Astrocyte (in vitro differentiated cells and primary cell): ENCODE results near the gene SEC22A. TPM values are rescaled to one million over a fixed set of nuclear protein-coding genes. Genes with fewer than 3 reads are reported as not detected.

Experiments
- DNase-seq: peaks from one replicate; pipeline ENCODE4 v3.0.0-alpha.2; 2010; ENCODE audit warnings: low read depth
- FAIRE-seq: peaks from 2 replicates; lab custom pipeline; 2011; peaks lifted over from hg19 to GRCh38; lab: Jason Lieb, UNC
- H2AFZ ChIP-seq: 2 replicates; pipeline ENCODE4 v1.6.0; 2012; ENCODE audit warnings: low read depth, low read length, inconsistent platforms
- H3K27ac ChIP-seq: 2 replicates; pipeline ENCODE4 v1.5.1; 2011; ENCODE audit warnings: low read depth, low read length, inconsistent platforms
- H3K27me3 ChIP-seq: 2 replicates; pipeline ENCODE4 v1.6.0; 2011; ENCODE audit warnings: low read length, inconsistent platforms; ENCODE audit not compliant: insufficient read depth
- H3K36me3 ChIP-seq: 2 replicates; pipeline ENCODE4 v1.5.1; 2011; ENCODE audit warnings: low read length, inconsistent platforms; ENCODE audit not compliant: insufficient read depth
- H3K4me1 ChIP-seq: 2 replicates; pipeline ENCODE4 v1.5.1; 2011; ENCODE audit warnings: low read length, inconsistent platforms; ENCODE audit not compliant: insufficient read depth
- H3K4me2 ChIP-seq: 2 replicates; pipeline ENCODE4 v1.6.0; 2012; ENCODE audit warnings: low read length, inconsistent platforms
- H3K4me3 ChIP-seq: 2 replicates; pipeline ENCODE4 v1.5.1; 2011; ENCODE audit warnings: low read depth, mild to moderate bottlenecking, low read length, inconsistent platforms; ENCODE audit not compliant: insufficient read depth
- H3K79me2 ChIP-seq: 2 replicates; pipeline ENCODE4 v1.6.0; 2012; ENCODE audit warnings: mild to moderate bottlenecking, low read length, inconsistent platforms; ENCODE audit not compliant: insufficient read depth
- H3K9ac ChIP-seq: 2 replicates; pipeline ENCODE4 v1.6.0; 2012; ENCODE audit warnings: mild to moderate bottlenecking, low read length, inconsistent platforms
- H3K9me3 ChIP-seq: 2 replicates; pipeline ENCODE4 v1.5.1; 2012; ENCODE audit warnings: low read depth, mild to moderate bottlenecking, low read length, inconsistent platforms; ENCODE audit not compliant: insufficient read depth
- H4K20me1 ChIP-seq: 2 replicates; pipeline ENCODE4 v1.6.0; 2012; ENCODE audit warnings: low read length, inconsistent platforms; ENCODE audit not compliant: insufficient read depth
- H3K27ac Mint-ChIP-seq: one replicate; pipeline ENCODE4 v1.8.0; 2021; ENCODE audit warnings: mild to moderate bottlenecking, mixed read lengths; ENCODE audit not compliant: unreplicated experiment
- H3K27me3 Mint-ChIP-seq: one replicate; pipeline ENCODE4 v1.8.0; 2021; ENCODE audit warnings: low read depth, mixed read lengths; ENCODE audit not compliant: unreplicated experiment
- H3K36me3 Mint-ChIP-seq: one replicate; pipeline ENCODE4 v1.8.0; 2021; ENCODE audit warnings: low read depth, mixed read lengths; ENCODE audit not compliant: unreplicated experiment
- H3K4me1 Mint-ChIP-seq: one replicate; pipeline ENCODE4 v1.8.0; 2021; ENCODE audit warnings: low read depth, mixed read lengths; ENCODE audit not compliant: unreplicated experiment
- H3K4me3 Mint-ChIP-seq: one replicate; pipeline ENCODE4 v1.8.0; 2021; ENCODE audit warnings: mild to moderate bottlenecking, moderate library complexity, mixed read lengths; ENCODE audit not compliant: unreplicated experiment
- H3K9me3 Mint-ChIP-seq: one replicate; pipeline ENCODE4 v1.8.0; 2021; ENCODE audit warnings: mild to moderate bottlenecking, mixed read lengths; ENCODE audit not compliant: unreplicated experiment
- CTCF ChIP-seq: IDR thresholded peaks from 2 replicates; pipeline ENCODE4 v1.5.1; 2011; ENCODE audit warnings: low read depth, mild to moderate bottlenecking, inconsistent platforms, low read length, moderate library complexity; ENCODE audit not compliant: insufficient read depth
- EZH2 ChIP-seq: IDR thresholded peaks from 2 replicates; pipeline ENCODE4 v1.6.1; 2012; ENCODE audit warnings: mild to moderate bottlenecking, low read length, inconsistent platforms; ENCODE audit not compliant: insufficient read depth
- total RNA-seq: library from RNA; stranded (reverse); gene quantifications from 2 replicates; pipeline ENCODE4 v1.2.1, GENCODE V29; 2021

The SEC22A gene
- total RNA-seq, 1 donor from 2014 or later: 10.9 TPM

DNA sequence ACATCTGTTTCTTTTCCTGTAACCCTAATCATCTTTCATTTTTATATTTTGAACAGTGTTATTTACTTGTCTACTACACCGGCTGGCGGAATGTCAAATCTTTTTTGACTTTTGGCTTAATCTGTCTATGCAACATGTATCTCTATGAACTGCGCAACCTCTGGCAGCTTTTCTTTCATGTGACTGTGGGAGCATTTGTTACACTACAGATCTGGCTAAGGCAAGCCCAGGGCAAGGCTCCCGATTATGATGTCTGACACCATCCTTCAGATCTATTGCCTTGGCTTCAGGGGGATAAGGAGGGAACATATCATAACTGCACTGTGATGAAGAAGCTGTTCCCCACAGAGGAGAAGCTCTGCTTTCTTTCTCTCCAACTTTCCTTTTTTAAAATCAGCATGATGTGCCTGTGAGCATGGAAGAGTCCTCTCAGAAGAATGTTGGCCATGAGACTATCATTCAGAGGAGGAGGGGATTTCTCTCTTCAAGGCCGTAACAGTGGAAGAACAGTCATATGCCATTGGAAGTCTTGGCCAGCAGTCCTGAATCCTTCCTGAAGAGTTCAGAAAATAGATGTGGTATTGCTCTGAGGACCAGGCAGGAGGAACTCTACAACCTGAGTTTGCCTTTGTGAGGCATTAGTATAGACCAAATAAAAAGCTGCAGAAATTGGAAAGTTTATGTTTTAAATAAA, 69.9 kb downstream of the SEC22A start:
- H3K27me3 ChIP-seq: no peaks in the 10 kb centered on the region
- H3K4me3 ChIP-seq: no peak overlapping the region
- no peaks in the 10 kb centered on the region for H3K9me3 ChIP-seq
- no peaks in the 10 kb centered on the region for H3K36me3 ChIP-seq
- no peak overlapping the region for H3K27ac ChIP-seq
- peaks cover 8% of the 10 kb centered on the region for H3K4me1 ChIP-seq
- H2AFZ ChIP-seq: no peak overlapping the region
- DNase-seq: no peak
- TF ChIP-seq EZH2 (no peak), CTCF (no peak)
- H3K79me2 ChIP-seq: no peaks in the 10 kb centered on the region
- no peak overlapping the region for H3K4me2 ChIP-seq
- Mint-ChIP-seq H3K4me3 (no peak overlapping the region), H3K27ac (no peak overlapping the region), H3K4me1 (peaks cover 23% of the 10 kb centered on the region), H3K36me3 (no peaks in the 10 kb centered on the region), H3K27me3 (no peaks in the 10 kb centered on the region), H3K9me3 (no peaks in the 10 kb centered on the region)
- FAIRE-seq: no peak
- no peak overlapping the region for H3K9ac ChIP-seq
- no peaks in the 10 kb centered on the region for H4K20me1 ChIP-seq

GRCh38 chr3:123272547-123272946, 70.8 kb downstream of the SEC22A start:
- no peaks in the 10 kb centered on the region for H3K36me3 Mint-ChIP-seq
- FAIRE-seq (no peak), DNase-seq (peak; percentile 39)
- Histone ChIP-seq H3K4me3 (no peak overlapping the region), H3K4me2 (no peak overlapping the region), H2AFZ (no peak overlapping the region), H3K9ac (no peak overlapping the region), H3K36me3 (no peaks in the 10 kb centered on the region), H3K4me1 (peaks cover 8% of the 10 kb centered on the region), H3K79me2 (no peaks in the 10 kb centered on the region), H4K20me1 (no peaks in the 10 kb centered on the region), H3K9me3 (no peaks in the 10 kb centered on the region), H3K27me3 (no peaks in the 10 kb centered on the region), H3K27ac (peak overlapping the region; percentile 73)
- H3K4me3 Mint-ChIP-seq: no peak overlapping the region
- peaks cover 25% of the 10 kb centered on the region for H3K4me1 Mint-ChIP-seq
- no peak for TF ChIP-seq CTCF
- peak overlapping the region; percentile 88 for H3K27ac Mint-ChIP-seq
- H3K27me3 Mint-ChIP-seq: no peaks in the 10 kb centered on the region
- no peaks in the 10 kb centered on the region for H3K9me3 Mint-ChIP-seq

- FAIRE-seq (no peak), DNase-seq (peak; percentile 30)
- H3K9me3 Mint-ChIP-seq: no peaks in the 10 kb centered on the region
- H3K27ac Mint-ChIP-seq: no peak overlapping the region
- H3K27me3 Mint-ChIP-seq: peaks cover 10% of the 10 kb centered on the region
- Histone ChIP-seq H2AFZ (no peak overlapping the region), H3K9ac (no peak overlapping the region), H3K4me1 (peaks cover 8% of the 10 kb centered on the region), H3K36me3 (no peaks in the 10 kb centered on the region), H3K79me2 (no peaks in the 10 kb centered on the region), H3K4me2 (no peak overlapping the region), H3K27me3 (no peaks in the 10 kb centered on the region), H4K20me1 (no peaks in the 10 kb centered on the region), H3K4me3 (no peak overlapping the region), H3K27ac (no peak overlapping the region), H3K9me3 (no peaks in the 10 kb centered on the region)
- H3K4me3 Mint-ChIP-seq: no peak overlapping the region
- TF ChIP-seq EZH2 (no peak), CTCF (no peak)
- peaks cover 25% of the 10 kb centered on the region for H3K4me1 Mint-ChIP-seq
- H3K36me3 Mint-ChIP-seq: peaks cover 11% of the 10 kb centered on the region
These were observed 73.9 kb downstream of the SEC22A start for GRCh38 chr3:123275691-123276090.
